Left ventricle myocardium inferior (tissue), 1 donor: Measurements from ENCODE around the gene MMAA. TPM values are rescaled to one million over a fixed set of nuclear protein-coding genes. Genes with fewer than 3 reads are reported as not detected.
A peak's percentile ranks its signal among the peaks of the same experiment; 100 is the strongest.

ENCODE experiments used
- DNase-seq: peaks from one replicate; pipeline ENCODE4 v3.0.0-alpha.2; 2020
- H3K27ac ChIP-seq: fragments of 200-600 bp; replicated peaks from 2 replicates; pipeline ENCODE4 v1.8.0; 2021
- H3K27me3 ChIP-seq: fragments of 200-600 bp; 2 replicates; pipeline ENCODE4 v1.8.0; 2021; ENCODE audit warnings: low read depth
- H3K36me3 ChIP-seq: fragments of 200-600 bp; 2 replicates; pipeline ENCODE4 v1.8.0; 2021
- H3K4me1 ChIP-seq: fragments of 200-600 bp; 2 replicates; pipeline ENCODE4 v1.8.0; 2021
- H3K4me3 ChIP-seq: fragments of 200-600 bp; 2 replicates; pipeline ENCODE4 v1.8.0; 2021; ENCODE audit warnings: mild to moderate bottlenecking, moderate library complexity
- H3K9me3 ChIP-seq: fragments of 200-600 bp; replicated peaks from 2 replicates; pipeline ENCODE4 v1.8.0; 2021
- CTCF ChIP-seq: fragments of 200-600 bp; IDR thresholded peaks from 2 replicates; pipeline ENCODE4 v1.8.0; 2021; ENCODE audit warnings: antibody characterized with exemption, mild to moderate bottlenecking, borderline replicate concordance
- intact Hi-C: fragments of 100-400 bp; cut with micrococcal nuclease; formaldehyde crosslinking; loops from one replicate; pipeline ENCODE4 v1.11.0; 2022
- total RNA-seq: library from RNA; stranded (reverse); fragmentation: NEBNext Ultra II Directional; extraction: Animal tissue kit (Norgen Biotek cat#: 25700); gene quantifications from one replicate; pipeline ENCODE4 v1.2.1, GENCODE V29; 2021
- donor health status: DM: no; HTN: yes; CAD: no; lungs with severe emphysema.

MMAA gene
- total RNA-seq, 1 donor from 2014 or later, result 7.2 TPM

- Histone ChIP-seq H3K4me3 (no peak overlapping the region), H3K9me3 (peaks cover 10% of the 10 kb centered on the region), H3K4me1 (no peaks in the 10 kb centered on the region), H3K36me3 (no peaks in the 10 kb centered on the region), H3K27ac (no peak overlapping the region), H3K27me3 (no peaks in the 10 kb centered on the region)
- TF ChIP-seq CTCF, result no peak
- intact Hi-C loops, result no loop called here
- DNase-seq, result no peak
These were observed 29.1 kb upstream of the MMAA start for GRCh38 chr4:145589916-145590702.

GRCh38 chr4:145602129-145602760 lies 16.9 kb upstream of the MMAA start:
- peaks cover 3% of the 10 kb centered on the region for H3K4me1 ChIP-seq
- intact Hi-C loops, result no loop called here
- no peak for DNase-seq
- H3K27ac ChIP-seq, result no peak overlapping the region
- no peak overlapping the region for H3K4me3 ChIP-seq
- H3K27me3 ChIP-seq, result no peaks in the 10 kb centered on the region
- H3K9me3 ChIP-seq, result peaks cover 15% of the 10 kb centered on the region
- no peaks in the 10 kb centered on the region for H3K36me3 ChIP-seq
- TF ChIP-seq CTCF, result no peak

- TF ChIP-seq CTCF, result no peak
- no peaks in the 10 kb centered on the region for H3K27me3 ChIP-seq
- H3K36me3 ChIP-seq, result no peaks in the 10 kb centered on the region
- intact Hi-C loops, result loop anchor here (5.0 kb wide), 2 partner anchors 374 to 389 kb away; no protein-coding TSS in a partner anchor
- peaks cover 15% of the 10 kb centered on the region for H3K9me3 ChIP-seq
- no peak overlapping the region for H3K4me3 ChIP-seq
- H3K27ac ChIP-seq, result no peak overlapping the region
- peaks cover 3% of the 10 kb centered on the region for H3K4me1 ChIP-seq
- no peak for DNase-seq
These were observed 13.2 kb upstream of the MMAA start for GRCh38 chr4:145605941-145606340.

- DNase-seq, result peak; percentile 31
- Histone ChIP-seq H3K36me3 (no peaks in the 10 kb centered on the region), H3K4me1 (no peaks in the 10 kb centered on the region), H3K27ac (no peak overlapping the region), H3K9me3 (peaks cover 15% of the 10 kb centered on the region), H3K4me3 (no peak overlapping the region), H3K27me3 (no peaks in the 10 kb centered on the region)
- TF ChIP-seq CTCF, result peak; percentile 82
- intact Hi-C loops, result loop anchor here (5.0 to 10.0 kb wide), 3 partner anchors 377 to 455 kb away; no protein-coding TSS in a partner anchor
These were observed 9.4 kb upstream of the MMAA start for GRCh38 chr4:145609481-145610427.
